HepG2 (cell line): ENCODE results near the gene SSNA1. TPM values are rescaled to one million over a fixed set of nuclear protein-coding genes. Genes with fewer than 3 reads are reported as not detected.

ENCODE experiments used
- BCL6 ChIP-seq: IDR thresholded peaks from 2 replicates; pipeline ENCODE4 v1.6.1; 2016; ENCODE audit warnings: missing genetic modification reagents, missing compliant biosample characterization
- HMG20B ChIP-seq: conservative IDR thresholded peaks from 2 replicates; pipeline ENCODE4 v1.6.1; 2016; ENCODE audit warnings: missing genetic modification reagents, missing compliant biosample characterization
- HOXA7 ChIP-seq: sonication (generic); formaldehyde crosslinking; IDR thresholded peaks from 2 replicates; pipeline ENCODE4 v1.8.1; 2022; ENCODE audit warnings: mild to moderate bottlenecking, missing genetic modification reagents, moderate library complexity
- ISL2 ChIP-seq: sonication (generic); formaldehyde crosslinking; IDR thresholded peaks from 2 replicates; pipeline ENCODE4 v1.5.0; 2020; ENCODE audit warnings: missing genetic modification reagents
- KAT8 ChIP-seq: IDR thresholded peaks from 2 replicates; pipeline ENCODE4 v1.6.1; 2016; ENCODE audit warnings: missing genetic modification reagents, missing compliant biosample characterization
- LCORL ChIP-seq, 2 experiments: fragments of 450-650 bp in 1 of 2; sonication (generic) in 1 of 2; formaldehyde crosslinking in 1 of 2; IDR thresholded peaks; 2 replicates each; pipeline versions ENCODE4 v1.5.0 to v1.6.1; 2017 to 2020; ENCODE audit warnings: antibody characterized with exemption in 1 of 2, missing genetic modification reagents in 1 of 2
- MEF2D ChIP-seq: sonication (generic); formaldehyde crosslinking; IDR thresholded peaks from 2 replicates; pipeline ENCODE4 v1.5.1; 2020; ENCODE audit warnings: mild to moderate bottlenecking, missing genetic modification reagents
- NFE2 ChIP-seq: sonication (generic); formaldehyde crosslinking; IDR thresholded peaks from 2 replicates; pipeline ENCODE4 v1.4.0; 2020; ENCODE audit warnings: missing genetic modification reagents
- NR2F6 ChIP-seq, 2 experiments: IDR thresholded peaks; 2 replicates each; pipeline ENCODE4 v1.6.1; 2016; ENCODE audit warnings: antibody characterized with exemption in 1 of 2, mild to moderate bottlenecking in 1 of 2
- ONECUT2 ChIP-seq: sonication (generic); formaldehyde crosslinking; IDR thresholded peaks from 2 replicates; pipeline ENCODE4 v1.4.0; 2020; ENCODE audit warnings: missing genetic modification reagents
- POLR2AphosphoS2 ChIP-seq: IDR thresholded peaks from 2 replicates; pipeline ENCODE4 v1.6.1; 2011; ENCODE audit warnings: low read depth, low read length, improper control_type of control experiment
- RFX1 ChIP-seq: fragments of 450-650 bp; IDR thresholded peaks from 2 replicates; pipeline ENCODE4 v1.6.1; 2017
- RNF2 ChIP-seq: fragments of 450-650 bp; conservative IDR thresholded peaks from 2 replicates; pipeline ENCODE4 v1.6.1; 2016; ENCODE audit warnings: low read depth
- ZNF317 ChIP-seq: sonication (generic); formaldehyde crosslinking; IDR thresholded peaks from 2 replicates; pipeline ENCODE4 v1.5.0; 2020; ENCODE audit warnings: mild to moderate bottlenecking, missing genetic modification reagents
- ZNF333 ChIP-seq: sonication (generic); formaldehyde crosslinking; IDR thresholded peaks from 2 replicates; pipeline ENCODE4 v1.4.0; 2020; ENCODE audit warnings: mild to moderate bottlenecking, missing genetic modification reagents, borderline replicate concordance
- ZNF343 ChIP-seq: sonication (generic); formaldehyde crosslinking; IDR thresholded peaks from 2 replicates; pipeline ENCODE4 v1.4.0; 2020; ENCODE audit warnings: mild to moderate bottlenecking, missing genetic modification reagents
- ZNF431 ChIP-seq: sonication (generic); formaldehyde crosslinking; IDR thresholded peaks from 2 replicates; pipeline ENCODE4 v1.9.0; 2022; ENCODE audit warnings: missing genetic modification reagents, low read depth, mild to moderate bottlenecking, borderline replicate concordance
- ZNF557 ChIP-seq: sonication (generic); formaldehyde crosslinking; IDR thresholded peaks from 2 replicates; pipeline ENCODE4 v1.4.0; 2020; ENCODE audit warnings: missing genetic modification reagents
- polyA plus RNA-seq, 8 experiments: library from polyadenylated mRNA; depleted of rRNA in 3 of 8; stranded (reverse) in 7 of 8; unstranded in 1 of 8; fragments of >200 nt; fragmentation: Illumina TruSeq in 4 of 8; extraction: Trizol in 4 of 8; gene quantifications; 2 replicates each; pipeline versions ENCODE4 v1.2.1 to v1.2.3, GENCODE V29; 2011 to 2016; ENCODE audit warnings: low read depth in 4 of 8, missing spikeins in 1 of 8, mixed read lengths in 1 of 8; ENCODE audit not compliant: insufficient read depth in 1 of 8
- total RNA-seq, 5 experiments: library from RNA; depleted of rRNA; stranded (reverse); fragments of >200 nt; fragmentation: Illumina TruSeq; extraction: Trizol; gene quantifications; 2 replicates each; pipeline ENCODE4 v1.2.3, GENCODE V29; 2016; ENCODE audit warnings: low read depth in 1 of 5
- TF ChIP-seq, protein P1 (sequence below): sonication (generic); formaldehyde crosslinking; IDR thresholded peaks from 2 replicates; pipeline ENCODE4 v1.5.0; 2020; ENCODE audit warnings: mild to moderate bottlenecking, missing genetic modification reagents
- TF ChIP-seq, protein P2 (sequence below): sonication (generic); formaldehyde crosslinking; conservative IDR thresholded peaks from 2 replicates; pipeline ENCODE4 v1.4.0; 2020; ENCODE audit warnings: missing genetic modification reagents
- TF ChIP-seq, protein P3 (sequence below): IDR thresholded peaks from 2 replicates; pipeline ENCODE4 v1.6.1; 2012; ENCODE audit warnings: low read depth, low read length, improper control_type of control experiment
- TF ChIP-seq, protein P4 (sequence below): sonication (generic); formaldehyde crosslinking; IDR thresholded peaks from 2 replicates; pipeline ENCODE4 v1.4.0; 2020; ENCODE audit warnings: low read depth, mild to moderate bottlenecking, missing genetic modification reagents

The SSNA1 gene
- total and polyA plus RNA-seq, 2 of the 13 experiments (the other 11 are each of a cell fraction or from before 2014, with no cell fraction given), result 35.9 to 49.4 TPM

DNA sequence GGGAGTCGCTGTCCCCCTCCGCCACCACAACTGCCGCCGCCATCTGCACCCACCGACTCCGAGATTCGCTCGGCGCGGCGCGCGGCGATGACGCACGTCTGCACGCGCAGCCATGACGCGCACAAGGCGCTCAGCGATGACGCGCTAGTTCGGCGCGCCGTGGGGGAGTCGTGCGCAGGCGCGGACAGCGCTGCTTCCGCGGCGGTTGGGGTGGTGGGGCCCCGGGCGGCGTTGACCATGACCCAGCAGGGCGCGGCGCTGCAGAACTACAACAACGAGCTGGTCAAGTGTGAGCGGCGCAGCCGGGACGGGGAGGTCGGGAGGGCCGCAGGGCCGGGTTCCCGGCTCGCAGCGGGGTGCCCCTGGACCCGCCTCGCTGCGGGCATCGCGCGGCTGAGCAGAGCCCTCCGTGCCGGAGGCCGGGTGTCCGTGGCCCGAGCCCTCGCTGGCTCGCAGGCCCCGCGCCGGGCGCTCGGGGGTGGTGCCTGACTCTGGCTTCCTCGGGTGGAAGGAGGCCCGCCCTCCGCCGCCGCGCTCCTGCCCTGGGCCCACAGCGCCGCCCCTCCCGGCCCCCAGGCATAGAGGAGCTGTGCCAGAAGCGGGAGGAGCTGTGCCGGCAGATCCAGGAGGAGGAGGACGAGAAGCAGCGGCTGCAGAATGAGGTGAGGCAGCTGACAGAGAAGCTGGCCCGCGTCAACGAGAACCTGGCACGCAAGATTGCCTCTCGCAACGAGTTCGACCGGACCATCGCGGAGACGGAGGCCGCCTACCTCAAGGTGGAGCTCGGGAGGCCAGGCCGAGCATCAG, at the start of gene SSNA1, which contains the start of gene ANAPC2 (continued):
- no peak for TF ChIP-seq ZNF557
- TF ChIP-seq NR2F6 (IDR thresholded peaks at IDR 0.05), result no peak
- TF ChIP-seq NR2F6 (CRISPR knock-in tag; IDR thresholded peaks at IDR 0.05), result peak; percentile 77
- TF ChIP-seq ONECUT2, result no peak
- no peak for TF ChIP-seq RFX1
- no peak for TF ChIP-seq MEF2D (CRISPR knock-in tag)
- TF ChIP-seq, protein P1, sequence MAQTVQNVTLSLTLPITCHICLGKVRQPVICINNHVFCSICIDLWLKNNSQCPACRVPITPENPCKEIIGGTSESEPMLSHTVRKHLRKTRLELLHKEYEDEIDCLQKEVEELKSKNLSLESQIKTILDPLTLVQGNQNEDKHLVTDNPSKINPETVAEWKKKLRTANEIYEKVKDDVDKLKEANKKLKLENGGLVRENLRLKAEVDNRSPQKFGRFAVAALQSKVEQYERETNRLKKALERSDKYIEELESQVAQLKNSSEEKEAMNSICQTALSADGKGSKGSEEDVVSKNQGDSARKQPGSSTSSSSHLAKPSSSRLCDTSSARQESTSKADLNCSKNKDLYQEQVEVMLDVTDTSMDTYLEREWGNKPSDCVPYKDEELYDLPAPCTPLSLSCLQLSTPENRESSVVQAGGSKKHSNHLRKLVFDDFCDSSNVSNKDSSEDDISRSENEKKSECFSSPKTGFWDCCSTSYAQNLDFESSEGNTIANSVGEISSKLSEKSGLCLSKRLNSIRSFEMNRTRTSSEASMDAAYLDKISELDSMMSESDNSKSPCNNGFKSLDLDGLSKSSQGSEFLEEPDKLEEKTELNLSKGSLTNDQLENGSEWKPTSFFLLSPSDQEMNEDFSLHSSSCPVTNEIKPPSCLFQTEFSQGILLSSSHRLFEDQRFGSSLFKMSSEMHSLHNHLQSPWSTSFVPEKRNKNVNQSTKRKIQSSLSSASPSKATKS (CRISPR knock-in tag), result no peak
- TF ChIP-seq ZNF333 (CRISPR knock-in tag), result peak; percentile 45; the same call in 1 of the 2 replicates
- no peak for TF ChIP-seq NFE2 (CRISPR knock-in tag)
- TF ChIP-seq, protein P2, sequence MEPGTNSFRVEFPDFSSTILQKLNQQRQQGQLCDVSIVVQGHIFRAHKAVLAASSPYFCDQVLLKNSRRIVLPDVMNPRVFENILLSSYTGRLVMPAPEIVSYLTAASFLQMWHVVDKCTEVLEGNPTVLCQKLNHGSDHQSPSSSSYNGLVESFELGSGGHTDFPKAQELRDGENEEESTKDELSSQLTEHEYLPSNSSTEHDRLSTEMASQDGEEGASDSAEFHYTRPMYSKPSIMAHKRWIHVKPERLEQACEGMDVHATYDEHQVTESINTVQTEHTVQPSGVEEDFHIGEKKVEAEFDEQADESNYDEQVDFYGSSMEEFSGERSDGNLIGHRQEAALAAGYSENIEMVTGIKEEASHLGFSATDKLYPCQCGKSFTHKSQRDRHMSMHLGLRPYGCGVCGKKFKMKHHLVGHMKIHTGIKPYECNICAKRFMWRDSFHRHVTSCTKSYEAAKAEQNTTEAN (CRISPR knock-in tag), result no peak; the same call in 1 of the 2 replicates
- peak; percentile 100 for TF ChIP-seq KAT8 (CRISPR knock-in tag)
- TF ChIP-seq LCORL (IDR thresholded peaks at IDR 0.05), result no peak
- TF ChIP-seq LCORL (CRISPR knock-in tag; IDR thresholded peaks at IDR 0.05), result peak; percentile 74; the same call in 1 of the 2 replicates
- TF ChIP-seq ZNF343 (CRISPR knock-in tag), result no peak
- TF ChIP-seq ZNF317 (CRISPR knock-in tag), result 0 out of 2 replicates have a peak, but pooled peaks have one; percentile 43
- TF ChIP-seq HOXA7 (CRISPR knock-in tag), result no peak
- peak; percentile 46; the same call in 1 of the 2 replicates for TF ChIP-seq BCL6
- 0 out of 2 replicates have a peak, but pooled peaks have one; percentile 42 for TF ChIP-seq ZNF431
- TF ChIP-seq RNF2, result 0 out of 2 replicates have a peak, but pooled peaks have one; percentile 47
- no peak for TF ChIP-seq POLR2AphosphoS2
- peak; percentile 77; the same call in 1 of the 2 replicates for TF ChIP-seq ISL2
- TF ChIP-seq, protein P3, sequence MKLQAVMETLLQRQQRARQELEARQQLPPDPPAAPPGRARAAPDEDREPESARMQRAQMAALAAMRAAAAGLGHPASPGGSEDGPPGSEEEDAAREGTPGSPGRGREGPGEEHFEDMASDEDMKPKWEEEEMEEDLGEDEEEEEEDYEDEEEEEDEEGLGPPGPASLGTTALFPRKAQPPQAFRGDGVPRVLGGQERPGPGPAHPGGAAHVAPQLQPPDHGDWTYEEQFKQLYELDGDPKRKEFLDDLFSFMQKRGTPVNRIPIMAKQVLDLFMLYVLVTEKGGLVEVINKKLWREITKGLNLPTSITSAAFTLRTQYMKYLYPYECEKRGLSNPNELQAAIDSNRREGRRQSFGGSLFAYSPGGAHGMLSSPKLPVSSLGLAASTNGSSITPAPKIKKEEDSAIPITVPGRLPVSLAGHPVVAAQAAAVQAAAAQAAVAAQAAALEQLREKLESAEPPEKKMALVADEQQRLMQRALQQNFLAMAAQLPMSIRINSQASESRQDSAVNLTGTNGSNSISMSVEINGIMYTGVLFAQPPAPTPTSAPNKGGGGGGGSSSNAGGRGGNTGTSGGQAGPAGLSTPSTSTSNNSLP, result no peak
- TF ChIP-seq HMG20B (CRISPR knock-in tag), result no peak
- TF ChIP-seq, protein P4, sequence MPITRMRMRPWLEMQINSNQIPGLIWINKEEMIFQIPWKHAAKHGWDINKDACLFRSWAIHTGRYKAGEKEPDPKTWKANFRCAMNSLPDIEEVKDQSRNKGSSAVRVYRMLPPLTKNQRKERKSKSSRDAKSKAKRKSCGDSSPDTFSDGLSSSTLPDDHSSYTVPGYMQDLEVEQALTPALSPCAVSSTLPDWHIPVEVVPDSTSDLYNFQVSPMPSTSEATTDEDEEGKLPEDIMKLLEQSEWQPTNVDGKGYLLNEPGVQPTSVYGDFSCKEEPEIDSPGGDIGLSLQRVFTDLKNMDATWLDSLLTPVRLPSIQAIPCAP (CRISPR knock-in tag), result no peak
